HG03571 (cell line): ENCODE measurements around the gene GNAZ.
"Not testable (repeated sequence)": the region's sequence is repeated elsewhere in the genome, so short reads cannot be mapped to it uniquely, and the experiment has no call there.

Experiments
- ATAC-seq: cut with Tn5 transposase; IDR thresholded peaks from one replicate; pipeline ENCODE4 v1.9.1; 2021; ENCODE audit not compliant: unreplicated experiment

Gene GNAZ

DNA sequence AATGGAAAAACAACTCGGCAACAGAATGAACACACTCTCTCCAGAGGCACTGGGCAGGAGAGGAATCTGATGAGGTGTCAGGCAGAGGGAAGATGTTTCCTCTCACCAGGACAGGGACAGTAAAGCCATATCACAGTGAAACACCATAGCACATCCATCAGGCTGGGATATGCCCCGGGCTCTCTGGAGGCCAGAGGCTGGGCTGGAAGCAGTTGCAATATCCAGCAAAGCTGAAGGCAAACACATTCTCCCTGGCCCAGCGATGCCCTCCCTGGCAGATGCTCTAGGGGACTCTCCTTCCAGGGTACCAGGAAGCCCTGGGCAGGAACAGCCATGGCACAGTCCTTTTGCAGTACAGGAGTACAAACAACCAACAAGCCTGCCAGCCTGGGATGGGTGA, 60.4 kb downstream of the GNAZ start:
- ATAC-seq: no peak

DNA sequence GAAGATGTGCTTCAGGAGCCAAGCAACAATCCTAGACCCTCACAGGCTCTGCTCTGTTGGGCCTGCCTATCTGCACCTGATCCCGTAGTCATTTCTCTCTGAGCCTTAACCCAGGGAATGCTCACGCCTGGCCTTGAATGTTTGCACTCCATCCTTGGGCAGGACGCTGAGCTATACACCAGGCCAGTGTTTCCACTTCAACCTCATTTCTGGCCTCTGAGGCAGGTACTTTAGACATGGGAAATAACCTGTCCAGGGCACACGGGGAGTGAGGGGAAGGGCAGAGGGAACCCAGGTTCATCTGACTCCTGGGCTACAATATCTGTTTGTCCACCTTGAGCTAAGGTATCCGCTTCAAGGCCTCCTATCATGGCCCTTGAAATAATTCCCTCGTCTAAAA, 61.6 kb downstream of the GNAZ start:
- no peak for ATAC-seq

DNA sequence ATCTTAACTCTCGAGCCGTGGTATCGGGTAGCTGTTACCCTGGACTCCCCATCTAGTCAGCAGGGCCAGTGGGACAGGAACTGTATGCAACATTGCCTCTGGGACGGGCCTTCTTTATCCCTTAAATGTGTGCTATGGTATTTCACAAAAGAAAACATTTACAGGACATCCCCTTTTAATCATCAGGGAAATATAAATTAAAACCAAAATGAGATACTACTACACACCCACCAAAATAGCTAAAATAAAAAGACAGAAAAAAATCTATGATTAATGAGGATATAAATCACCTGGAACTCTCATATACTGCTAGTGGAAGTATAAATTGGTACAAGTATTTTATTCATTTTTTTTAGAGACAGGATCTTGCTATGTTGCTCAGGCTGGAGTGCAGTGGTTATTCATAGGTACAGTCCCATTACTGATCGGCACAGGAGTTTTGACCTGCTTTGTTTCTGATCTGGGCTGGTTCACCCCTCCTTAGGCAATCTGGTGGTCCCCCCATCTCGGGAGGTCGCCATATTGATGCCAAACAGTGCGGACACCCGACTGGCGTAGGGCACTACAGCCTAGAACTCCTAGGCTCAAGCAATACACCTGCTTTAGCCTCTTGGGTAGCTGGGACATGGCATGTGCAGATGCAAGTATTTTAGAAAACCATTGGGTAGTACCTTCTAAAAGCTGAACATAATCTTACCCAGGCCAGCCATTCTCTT, 62.2 kb downstream of the GNAZ start:
- ATAC-seq: no peak

DNA sequence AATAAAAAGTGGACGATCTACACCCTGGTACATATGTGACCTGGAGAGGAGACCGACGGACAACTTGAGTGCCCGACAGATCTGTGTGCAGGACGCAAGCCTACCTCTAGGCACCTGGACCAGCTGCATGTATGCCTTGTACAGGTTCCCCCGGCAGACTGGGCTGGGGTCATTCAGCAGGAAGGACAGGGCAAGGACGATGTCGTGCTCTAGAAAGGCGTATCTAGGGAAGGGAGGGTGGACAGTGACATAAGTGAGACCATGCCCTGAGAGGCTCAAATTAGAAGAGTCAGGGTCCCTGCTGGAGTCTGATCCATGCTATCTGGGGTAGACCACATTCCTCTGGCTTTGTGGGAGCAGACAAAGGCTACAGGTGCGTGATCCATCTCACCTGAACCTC, 63.6 kb downstream of the GNAZ start:
- ATAC-seq: no peak

DNA sequence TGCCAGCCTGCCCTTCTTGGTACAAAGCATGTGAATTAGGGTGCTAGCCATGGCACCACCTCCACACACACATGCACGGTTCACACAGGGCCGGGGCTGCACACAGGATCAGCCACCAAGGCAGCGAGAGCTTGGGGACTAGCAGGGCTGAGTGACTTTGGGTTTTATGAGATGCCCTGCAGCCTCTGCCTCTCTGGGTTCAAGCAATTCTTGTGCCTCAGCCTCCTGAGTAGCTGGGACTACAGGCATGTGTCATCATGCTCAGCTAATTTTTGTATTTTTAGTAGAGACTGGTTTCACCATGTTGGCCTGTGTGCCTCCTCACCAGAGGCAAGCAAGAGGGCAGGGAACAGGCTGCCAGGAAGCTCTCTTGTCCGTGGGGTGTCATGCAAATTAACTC, 66.7 kb downstream of the GNAZ start:
- ATAC-seq: not testable (repeated sequence)

DNA sequence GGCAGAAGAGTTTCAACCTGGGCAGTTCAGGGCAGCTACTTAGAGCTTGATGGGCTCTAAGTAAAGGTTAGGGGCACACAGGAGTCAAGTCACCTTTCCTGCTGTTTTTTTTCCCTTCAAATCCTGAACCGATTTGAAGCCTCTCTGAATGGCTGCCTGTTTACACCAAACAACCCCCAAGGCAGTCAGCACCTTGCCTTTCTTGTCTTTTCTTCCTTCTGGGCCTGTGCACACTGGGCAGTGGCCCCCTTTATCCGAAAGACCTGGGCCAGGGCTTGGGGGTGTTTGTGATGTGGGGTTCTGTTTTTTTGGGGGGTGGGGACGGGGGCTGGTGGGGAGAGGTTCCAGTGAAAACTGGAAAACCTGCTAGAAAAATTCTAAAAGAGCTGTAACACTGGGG, 67.1 kb downstream of the GNAZ start:
- no peak for ATAC-seq

DNA sequence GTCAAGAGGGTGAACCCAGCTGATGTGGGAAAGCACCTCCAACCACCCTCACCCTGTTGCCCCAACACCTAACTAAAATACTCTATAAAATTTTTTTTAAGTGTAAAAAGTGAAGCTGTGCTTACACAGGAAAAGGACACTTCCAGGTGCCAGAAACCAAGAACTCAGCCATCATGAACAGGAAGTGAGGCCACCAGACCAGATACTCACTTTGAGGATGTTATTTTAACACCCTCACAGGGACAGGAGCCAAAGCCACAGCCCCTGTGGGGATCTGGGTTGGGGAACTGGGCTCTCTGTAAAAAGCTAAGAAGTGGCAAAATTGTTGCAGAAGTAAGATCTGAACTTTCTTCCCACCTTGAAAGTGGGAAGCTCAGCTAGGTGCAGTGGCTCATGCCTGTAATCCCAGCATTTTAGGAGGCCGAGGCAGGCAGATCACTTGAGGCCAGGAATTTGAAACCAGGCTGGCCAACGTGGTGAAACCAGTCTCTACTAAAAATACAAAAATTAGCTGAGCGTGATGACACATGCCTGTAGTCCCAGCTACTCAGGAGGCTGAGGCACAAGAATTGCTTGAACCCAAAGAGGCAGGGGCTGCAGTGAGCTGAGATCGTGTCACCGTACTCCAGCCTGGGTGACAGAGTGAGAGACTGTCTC, 67.7 kb downstream of the GNAZ start:
- ATAC-seq: no peak

DNA sequence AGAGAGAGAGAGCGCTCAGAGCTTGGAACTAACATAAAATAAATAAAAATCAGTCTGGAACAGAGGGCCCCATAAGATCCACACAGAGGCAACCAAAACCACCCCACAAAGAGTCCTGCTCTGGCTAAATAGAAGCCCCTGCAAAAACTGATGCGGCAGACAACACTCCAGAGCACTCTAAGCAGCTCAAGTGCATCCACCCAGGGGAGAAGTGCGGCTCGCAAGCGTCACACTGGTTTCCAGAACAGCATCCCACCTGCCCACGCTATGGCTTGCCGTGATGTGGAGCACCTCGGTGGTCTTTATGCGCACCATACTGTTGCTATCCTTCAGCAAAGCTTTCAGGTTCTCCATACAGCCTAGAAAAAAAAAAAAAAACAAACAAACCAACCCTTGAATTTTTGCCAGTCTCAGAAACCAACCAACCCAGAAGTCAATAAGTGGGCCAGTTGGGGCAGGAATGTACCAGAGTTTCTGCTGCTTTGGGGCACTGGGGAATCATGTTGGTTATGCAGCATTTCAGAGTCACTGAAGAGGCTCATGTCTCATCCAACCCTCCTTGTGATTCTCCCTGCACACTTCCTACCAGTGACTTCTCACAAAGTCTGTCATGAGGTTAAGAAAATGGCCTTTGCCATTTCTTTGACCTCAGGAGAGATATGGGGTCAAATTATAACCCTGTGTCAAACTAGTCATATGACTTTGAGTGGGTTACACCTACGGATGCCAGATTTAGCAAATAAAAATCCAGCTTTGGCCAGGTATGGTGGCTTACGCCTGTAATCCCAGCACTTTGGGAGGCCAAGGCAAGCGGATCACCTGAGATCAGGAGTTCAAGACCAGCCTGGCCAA, 68.5 kb downstream of the GNAZ start:
- no peak for ATAC-seq

DNA sequence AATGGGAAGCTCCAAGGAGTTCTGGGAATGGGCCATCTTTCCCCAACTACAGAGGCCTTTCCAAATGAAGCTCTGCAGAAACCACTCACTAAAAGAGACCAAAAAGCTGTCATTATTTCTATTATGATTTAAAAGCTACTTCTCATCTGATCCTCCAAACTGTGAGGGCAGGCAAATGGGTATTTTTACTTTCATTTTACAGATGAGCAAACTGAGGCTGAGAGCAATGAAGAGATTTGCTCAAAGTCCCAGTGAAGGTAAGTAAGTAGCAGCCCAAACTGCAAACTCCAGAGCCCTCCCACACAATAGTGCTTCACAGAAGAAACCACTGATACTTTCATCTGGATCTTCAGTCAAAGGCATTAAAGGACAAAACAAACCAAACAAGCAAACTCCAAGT, 70.1 kb downstream of the GNAZ start:
- no peak for ATAC-seq

DNA sequence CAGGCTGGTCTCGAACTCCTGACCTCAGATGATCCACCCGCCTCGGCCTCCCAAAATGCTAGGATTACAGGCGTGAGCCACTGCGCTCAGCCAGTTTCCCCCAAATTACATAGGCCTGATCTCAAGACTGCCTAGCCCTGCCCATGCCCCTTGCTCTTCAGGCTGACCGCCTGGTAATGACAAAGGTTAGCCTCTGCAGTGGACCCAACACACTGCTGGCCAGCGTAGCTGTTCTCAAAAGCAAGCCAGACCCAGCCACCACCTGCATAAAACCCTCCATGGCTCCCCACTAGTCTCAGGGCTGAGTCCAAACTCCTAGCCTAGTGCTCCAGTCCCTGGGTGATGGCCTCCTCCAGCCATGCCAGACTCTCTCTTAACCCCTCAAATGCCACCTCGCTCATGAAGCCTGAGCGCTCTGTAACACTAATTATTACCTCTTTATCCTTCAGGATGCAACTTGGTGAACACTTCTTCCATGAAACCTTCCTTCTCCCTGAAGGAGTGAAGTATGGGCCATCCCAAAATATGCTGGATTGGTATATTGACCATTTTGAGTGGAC, 72.3 kb downstream of the GNAZ start:
- ATAC-seq: no peak

DNA sequence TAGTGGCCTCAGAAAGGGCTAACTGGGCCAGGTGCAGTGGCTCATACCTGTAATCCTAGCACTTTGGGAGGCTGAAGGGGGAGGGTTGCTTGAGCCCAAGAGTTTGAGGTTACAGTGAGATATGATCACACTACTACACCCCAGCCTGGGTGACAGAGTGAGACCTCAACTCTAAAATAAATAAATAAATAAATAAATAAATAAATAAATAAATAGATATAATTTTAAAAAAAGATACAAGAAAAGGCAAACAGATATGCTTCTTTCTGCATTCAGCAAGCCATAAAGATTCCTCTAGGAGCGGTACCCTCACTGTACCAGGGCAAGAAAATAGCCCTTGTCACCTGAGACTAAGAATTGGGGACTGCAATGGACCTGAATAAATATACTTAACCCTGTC, 72.8 kb downstream of the GNAZ start:
- ATAC-seq: no peak

DNA sequence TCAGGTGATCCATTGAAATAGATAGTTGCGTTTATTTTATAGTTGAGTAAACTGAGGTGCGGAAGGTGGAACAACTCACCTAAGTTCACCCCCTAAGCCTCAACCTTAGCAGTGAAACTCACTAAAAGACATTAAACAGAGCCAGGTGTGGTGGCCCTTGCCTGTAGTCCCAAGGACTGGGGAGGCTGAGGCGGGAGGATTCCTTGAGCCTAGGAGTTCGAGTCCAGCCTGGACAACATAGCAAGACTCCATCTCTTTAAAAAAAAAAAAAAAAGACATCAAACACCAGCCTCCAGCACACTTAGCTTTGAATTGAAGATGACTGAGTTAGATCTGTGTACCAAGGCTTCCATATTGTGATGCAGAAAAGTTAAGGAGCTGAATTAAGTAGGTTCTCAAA, 74.1 kb downstream of the GNAZ start:
- no peak for ATAC-seq

DNA sequence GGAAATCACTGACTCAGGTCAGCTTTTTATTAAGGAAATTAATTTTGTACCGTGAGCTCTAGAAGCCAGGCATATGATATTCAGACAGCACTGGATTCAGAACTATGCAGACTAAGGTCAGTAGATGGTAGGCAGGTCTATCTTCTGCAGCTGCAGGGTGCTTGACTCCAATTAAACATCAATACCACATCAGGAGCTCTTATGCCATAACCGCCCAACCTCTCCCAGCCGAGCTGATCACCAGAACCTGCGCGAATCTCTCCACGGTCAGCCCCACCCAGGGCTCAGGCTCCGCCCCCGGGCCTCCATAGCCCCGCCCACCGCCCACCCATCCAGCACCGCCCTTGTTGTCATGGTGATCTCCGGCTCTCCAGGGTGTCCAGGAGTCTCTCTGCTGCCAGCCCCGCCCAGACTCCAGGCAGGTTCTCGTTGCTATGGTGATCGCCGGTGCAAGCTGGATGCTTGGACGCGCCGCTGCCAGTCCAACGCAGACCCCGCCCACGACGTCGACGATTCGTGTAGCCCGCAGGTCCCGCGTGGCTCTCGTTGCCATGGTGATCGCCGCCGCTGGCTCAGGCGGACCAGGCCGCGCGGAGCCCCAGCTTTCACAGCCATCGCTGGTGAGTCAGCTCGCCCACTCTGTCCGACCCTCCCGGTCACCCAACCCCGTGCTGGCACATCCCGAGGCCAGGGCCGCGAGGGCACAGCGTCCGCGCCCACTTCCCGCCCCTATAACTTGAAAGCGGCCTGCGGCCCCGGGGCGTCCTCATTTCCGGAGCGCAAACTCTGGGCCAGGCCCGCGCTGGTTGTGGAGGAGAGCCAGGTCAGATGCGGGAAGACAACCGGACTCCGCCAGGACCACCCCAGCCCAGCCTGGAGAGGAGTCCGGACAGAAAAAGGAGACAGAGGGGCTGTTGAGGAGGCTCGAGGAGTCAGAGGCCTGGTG, 74.9 kb downstream of the GNAZ start, which contains the start of gene RAB36:
Gene RAB36, plus strand, starts transcription at position 546 of the 946 bp plus-strand sequence. CDS start 1,140 bp downstream, outside the sequence.
- ATAC-seq: peak; percentile 25

DNA sequence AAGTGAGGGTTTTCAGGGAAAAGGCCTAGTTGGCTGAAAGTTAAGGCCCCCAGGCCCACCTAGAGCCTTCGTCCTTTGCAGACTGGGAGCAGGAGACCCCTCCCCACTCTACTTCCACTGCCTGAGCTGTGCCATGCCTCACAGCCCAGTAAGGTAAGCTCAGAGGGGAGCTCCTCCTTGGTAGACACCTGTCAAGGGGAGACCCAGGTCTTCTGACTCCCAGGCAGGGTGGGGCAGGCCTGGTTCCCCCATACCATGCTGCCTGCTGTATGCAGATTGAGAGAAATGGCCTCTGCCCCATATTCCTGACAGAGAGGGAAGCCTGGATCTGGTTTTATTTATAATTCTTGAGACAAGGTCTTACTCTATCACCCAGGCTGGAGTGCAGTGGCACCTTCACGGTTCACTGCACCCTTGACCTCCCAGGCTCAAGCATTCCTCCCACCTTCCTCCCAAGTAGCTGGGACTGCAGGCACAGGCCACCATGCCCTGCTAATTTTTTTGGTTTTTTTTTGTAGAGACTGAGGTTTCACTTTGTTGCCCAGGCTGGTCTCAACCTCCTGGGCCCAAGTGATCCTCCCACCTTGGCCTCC, 75.7 kb downstream of the GNAZ start:
- no peak for ATAC-seq

DNA sequence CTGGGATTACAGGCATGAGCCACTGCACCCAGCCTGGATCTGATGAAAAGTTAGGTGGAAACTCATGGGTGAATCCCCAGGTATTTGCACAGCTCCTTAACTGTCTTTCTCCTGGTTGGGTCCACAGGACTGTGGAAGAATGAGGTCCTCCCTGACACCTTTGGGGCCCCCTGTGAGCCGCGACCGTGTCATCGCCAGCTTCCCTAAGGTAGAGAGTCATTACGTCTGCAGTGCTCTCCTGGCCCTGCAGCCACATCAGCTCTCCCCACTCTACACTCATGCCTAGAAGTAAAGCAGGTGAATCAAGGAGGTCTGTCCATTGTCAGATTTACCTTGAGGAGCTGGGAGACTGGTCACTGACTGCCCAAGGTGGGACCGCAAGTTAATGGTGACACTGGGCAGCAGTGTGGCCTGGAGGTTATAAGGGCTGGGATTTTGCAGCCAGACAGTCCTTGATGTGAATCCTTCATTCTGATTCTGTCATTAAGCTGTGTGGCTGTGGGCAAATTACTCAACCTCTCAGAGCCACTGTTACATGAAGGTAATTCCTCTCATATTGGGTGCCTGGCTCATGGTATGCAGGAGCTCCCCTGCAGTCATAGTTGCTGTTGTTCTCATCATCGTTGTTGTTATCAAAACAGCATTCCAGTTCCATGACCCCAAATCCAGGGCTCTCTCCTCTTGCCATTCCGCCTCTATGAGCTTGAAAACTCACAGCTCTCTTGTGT, 76.3 kb downstream of the GNAZ start:
- ATAC-seq: no peak

DNA sequence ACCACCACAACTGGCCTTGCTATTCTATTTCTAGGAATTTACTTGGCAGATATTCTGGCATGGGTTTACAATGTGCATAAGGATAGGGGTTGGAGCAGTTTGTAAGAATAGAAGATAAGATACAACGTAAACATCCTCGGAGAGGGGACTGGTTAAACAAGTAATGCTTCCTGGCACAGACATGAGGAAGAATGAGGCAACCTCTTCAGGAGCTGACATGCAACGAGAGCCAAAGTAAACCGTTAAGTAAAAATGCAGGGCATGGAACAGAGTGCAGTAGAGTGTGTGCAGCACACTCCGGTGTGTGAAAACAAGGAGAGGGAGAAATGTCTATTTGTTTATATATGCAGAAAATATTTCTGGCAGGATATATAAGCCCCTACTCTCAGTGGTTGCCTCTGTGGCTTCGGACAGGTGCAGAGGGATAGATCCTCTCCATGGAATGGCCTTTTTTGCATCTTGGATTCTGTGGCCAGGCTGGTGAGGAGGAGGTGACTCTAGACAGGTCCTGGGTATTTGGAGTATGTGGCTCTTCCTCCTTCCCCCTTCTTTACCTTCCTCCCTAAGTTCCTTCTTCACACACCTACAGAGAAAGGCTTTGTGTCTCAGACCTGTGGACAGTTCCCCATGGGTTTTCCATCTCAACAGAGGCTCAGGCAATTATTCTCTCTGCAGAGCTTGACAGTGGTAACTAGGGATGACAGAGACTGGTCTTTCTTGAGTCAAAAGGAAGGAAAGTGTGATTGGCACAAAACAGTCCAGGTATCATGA, 77.5 kb downstream of the GNAZ start:
- ATAC-seq: no peak

DNA sequence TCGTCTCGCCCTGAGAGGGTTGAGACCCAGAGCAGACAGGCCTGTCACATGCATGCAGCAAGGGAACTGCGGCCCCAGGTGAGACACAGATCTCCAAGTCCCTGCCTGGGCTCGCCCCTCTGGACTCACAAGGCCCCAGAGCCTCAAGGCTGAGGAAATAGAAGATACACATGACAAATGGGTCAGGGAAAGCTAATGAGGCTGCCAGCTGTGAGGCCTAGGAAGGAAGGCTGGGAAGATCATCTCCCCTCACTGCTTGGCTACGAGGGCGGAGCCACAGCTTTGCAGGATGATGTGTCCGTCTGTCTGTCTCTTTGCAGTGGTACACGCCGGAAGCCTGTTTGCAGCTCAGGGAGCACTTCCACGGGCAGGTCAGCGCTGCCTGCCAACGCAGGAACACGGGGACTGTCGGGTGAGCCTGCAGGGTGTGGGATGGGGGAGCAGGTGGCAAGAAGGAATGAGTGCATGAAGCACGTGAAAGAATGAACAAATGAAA, 79.5 kb downstream of the GNAZ start:
- no peak for ATAC-seq

DNA sequence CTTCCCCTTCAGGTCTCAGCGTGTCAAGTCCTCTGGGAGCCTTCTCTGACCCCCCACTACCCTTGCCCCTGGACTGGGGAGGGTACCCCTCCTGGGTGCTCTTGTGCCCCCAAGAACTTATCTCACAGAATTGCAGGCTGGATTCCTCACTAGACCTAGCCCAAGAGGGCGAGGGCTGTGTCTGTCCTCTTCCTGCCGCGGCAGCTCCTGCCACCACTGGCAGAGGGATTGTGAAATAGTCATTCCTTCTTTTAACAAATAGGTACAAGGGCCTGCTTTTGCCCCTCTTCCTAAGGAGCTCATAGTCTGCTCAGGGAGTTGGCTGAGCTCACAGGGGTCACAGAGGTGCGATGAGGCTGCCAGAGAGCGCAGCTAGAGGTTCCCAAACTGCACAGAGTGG, 80.4 kb downstream of the GNAZ start:
- no peak for ATAC-seq
